HG02623 (cell line): ENCODE data around the gene ANAPC5.
"Not testable (repeated sequence)": the region's sequence is repeated elsewhere in the genome, so short reads cannot be mapped to it uniquely, and the experiment has no call there.

Source experiments
- ATAC-seq: cut with Tn5 transposase; IDR thresholded peaks from one replicate; pipeline ENCODE4 v1.9.1; 2021; ENCODE audit warnings: moderate library complexity; ENCODE audit not compliant: unreplicated experiment

The ANAPC5 gene

GRCh38 chr12:121318121-121318520 is 34.1 kb downstream of the ANAPC5 start:
- ATAC-seq = no peak

- no peak for ATAC-seq
Observed at GRCh38 chr12:121314431-121314830, 37.8 kb downstream of the ANAPC5 start.

GRCh38 chr12:121310231-121310630 is 42.0 kb downstream of the ANAPC5 start:
- ATAC-seq = not testable (repeated sequence)

GRCh38 chr12:121307397-121307796 is 44.8 kb downstream of the ANAPC5 start:
- not testable (repeated sequence) for ATAC-seq

GRCh38 chr12:121304306-121304705 is 47.9 kb downstream of the ANAPC5 start:
- ATAC-seq = no peak

- no peak for ATAC-seq
Observed at GRCh38 chr12:121301876-121302275, 50.3 kb downstream of the ANAPC5 start.

GRCh38 chr12:121300083-121300819 is 52.0 kb downstream of the ANAPC5 start:
- no peak for ATAC-seq

GRCh38 chr12:121299662-121300061 is 52.5 kb downstream of the ANAPC5 start:
- no peak for ATAC-seq

- ATAC-seq = not testable (repeated sequence)
Observed at GRCh38 chr12:121298411-121298810, 53.8 kb downstream of the ANAPC5 start.

- ATAC-seq = no peak
Observed at GRCh38 chr12:121297435-121297991, 54.7 kb downstream of the ANAPC5 start.

- ATAC-seq = peak; percentile 73
Observed at GRCh38 chr12:121296618-121297434, 55.4 kb downstream of the ANAPC5 start, which contains the start of gene CAMKK2. Gene CAMKK2 (minus strand): TSS chr12:121296709. CDS start chr12:121274526, 22,183 bp downstream.

GRCh38 chr12:121295746-121296617 is 56.2 kb downstream of the ANAPC5 start:
- peak; percentile 18 for ATAC-seq

- no peak for ATAC-seq
Observed at GRCh38 chr12:121295116-121295745, 57.0 kb downstream of the ANAPC5 start.

- ATAC-seq = no peak
Observed at GRCh38 chr12:121294151-121294889, 57.9 kb downstream of the ANAPC5 start.

- no peak for ATAC-seq
Observed at GRCh38 chr12:121293603-121294002, 58.6 kb downstream of the ANAPC5 start.

- no peak for ATAC-seq
Observed at GRCh38 chr12:121290410-121290809, 61.8 kb downstream of the ANAPC5 start.

GRCh38 chr12:121289962-121290361 is 62.2 kb downstream of the ANAPC5 start:
- ATAC-seq = no peak

- ATAC-seq = no peak
Observed at GRCh38 chr12:121288986-121289385, 63.2 kb downstream of the ANAPC5 start.

GRCh38 chr12:121288158-121288845 is 63.9 kb downstream of the ANAPC5 start:
- ATAC-seq = no peak
